ENCODE results near the gene ASTL. TPM values are rescaled to one million over a fixed set of nuclear protein-coding genes. Genes with fewer than 3 reads are reported as not detected.

ASTL gene
- total RNA-seq, 1 experiment from 2014 or later: 0.79 TPM

DNA sequence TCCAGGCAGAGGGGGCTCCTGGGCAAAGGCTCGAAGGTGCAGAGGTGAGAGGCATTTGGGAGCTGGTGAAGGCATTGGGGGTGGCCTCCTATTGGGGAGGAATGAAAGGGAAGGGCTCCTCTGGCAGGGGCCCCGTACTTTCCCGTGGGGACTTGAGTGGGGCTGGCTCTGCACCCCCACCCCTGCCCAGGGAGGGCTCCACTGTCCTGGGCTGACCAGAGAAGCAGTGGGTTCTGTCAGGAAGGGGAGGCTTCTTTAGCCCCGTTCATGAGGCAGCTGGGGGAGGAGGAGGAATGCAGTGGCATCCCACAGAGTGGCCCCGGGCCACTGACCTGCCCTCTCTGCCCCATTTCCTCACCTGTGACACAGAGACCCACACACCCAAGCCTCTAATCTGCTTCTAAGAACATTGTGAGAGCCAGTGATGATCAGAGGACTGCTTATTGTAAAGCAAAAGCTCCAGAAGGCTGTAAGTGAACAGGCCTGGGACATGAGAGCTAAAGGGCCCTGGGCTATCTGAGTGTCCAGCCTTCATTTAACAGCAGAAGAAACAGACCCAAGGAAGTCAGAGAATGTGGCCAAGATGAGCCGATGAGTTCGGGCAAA is 65.0 kb downstream of the ASTL start (continued):
- TF ChIP-seq, protein P1, sequence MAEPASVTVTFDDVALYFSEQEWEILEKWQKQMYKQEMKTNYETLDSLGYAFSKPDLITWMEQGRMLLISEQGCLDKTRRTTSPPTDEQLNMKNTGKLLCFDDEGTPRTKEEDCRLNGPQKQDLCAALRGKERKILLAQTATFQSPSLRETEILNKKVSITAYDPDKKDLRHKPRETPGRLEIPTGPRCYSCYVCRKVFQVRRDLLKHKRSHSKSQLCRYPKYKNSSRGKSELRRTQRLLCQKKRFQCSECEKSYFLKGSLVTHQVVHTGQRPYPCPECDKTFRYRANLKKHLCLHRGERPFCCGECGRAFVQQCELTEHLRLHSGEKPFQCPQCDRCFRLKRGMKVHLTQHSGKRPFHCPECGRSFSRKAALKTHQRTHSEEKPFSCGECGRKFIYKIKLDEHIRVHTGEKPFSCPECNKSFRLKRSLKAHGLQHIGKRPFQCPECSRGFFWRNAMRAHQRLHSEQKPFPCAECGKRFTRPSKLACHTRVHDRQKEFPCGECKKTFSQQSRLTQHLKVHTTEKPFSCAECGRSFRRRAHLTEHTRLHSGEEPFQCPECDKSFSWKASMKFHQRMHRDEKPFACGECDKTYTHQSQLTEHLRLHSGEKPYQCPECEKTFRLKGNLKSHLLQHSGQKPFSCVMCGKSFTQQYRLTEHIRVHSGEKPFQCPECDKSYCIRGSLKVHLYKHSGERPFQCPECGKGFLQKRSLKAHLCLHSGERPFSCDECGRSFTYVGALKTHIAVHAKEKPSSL (CRISPR knock-in tag; conservative IDR thresholded peaks at IDR 0.05): no peak

Other genes starting within 250 kb of the ASTL start
- 8.7 to 12.6 TPM (median 11.7 TPM) in 3 replicates for gene ANKRD36C, start 146.7 kb downstream of the ASTL start, total RNA-seq (2021)
- 0.20 to 0.66 TPM (median 0.55 TPM) in 3 replicates for gene GPAT2, start 103.6 kb downstream of the ASTL start, total RNA-seq (2021)
- gene ADRA2B, start 21.9 kb downstream of the ASTL start, total RNA-seq (2021): 4.7 to 6.3 TPM (median 5.8 TPM) in 3 replicates
- 4.7 to 6.8 TPM (median 5.8 TPM) in 3 replicates for gene DUSP2, start 6.9 kb upstream of the ASTL start, total RNA-seq (2021)
- 199 to 217 TPM (median 201 TPM) in 3 replicates for gene STARD7, start 70.3 kb upstream of the ASTL start, total RNA-seq (2021)
- 22.9 to 25.6 TPM (median 24.7 TPM) in 3 replicates for gene TMEM127, start 127.5 kb upstream of the ASTL start, total RNA-seq (2021)
- gene CIAO1, start 127.7 kb upstream of the ASTL start, total RNA-seq (2021): 71.9 to 82.8 TPM (median 72.0 TPM) in 3 replicates
- 194 to 226 TPM (median 201 TPM) in 3 replicates for gene SNRNP200, start 167.0 kb upstream of the ASTL start, total RNA-seq (2021)
- gene ITPRIPL1, start 186.8 kb upstream of the ASTL start, total RNA-seq (2021): 11.7 to 17.3 TPM (median 13.7 TPM) in 3 replicates
- gene NCAPH, start 197.3 kb upstream of the ASTL start, total RNA-seq (2021): 46.7 to 51.9 TPM (median 48.1 TPM) in 3 replicates